Progenitor cell of endocrine pancreas (in vitro differentiated cells): Measurements from ENCODE around the gene TXN2. TPM values are rescaled to one million over a fixed set of nuclear protein-coding genes. Genes with fewer than 3 reads are reported as not detected.

Experiments used
- DNase-seq: peaks from one replicate; pipeline ENCODE4 v3.0.0; 2021; ENCODE audit warnings: low spot score; ENCODE audit not compliant: unreplicated experiment
- H3K27ac Mint-ChIP-seq: 2 replicates; pipeline ENCODE4 v1.8.0; 2021; ENCODE audit warnings: mild to moderate bottlenecking, moderate library complexity, mixed read lengths
- H3K27me3 Mint-ChIP-seq: 2 replicates; pipeline ENCODE4 v1.8.0; 2021; ENCODE audit warnings: mixed read lengths
- H3K36me3 Mint-ChIP-seq: 2 replicates; pipeline ENCODE4 v1.8.0; 2022; ENCODE audit warnings: mixed read lengths; ENCODE audit not compliant: insufficient read depth
- H3K4me1 Mint-ChIP-seq: 2 replicates; pipeline ENCODE4 v1.8.0; 2021; ENCODE audit warnings: low read depth, mixed read lengths
- H3K4me3 Mint-ChIP-seq: 2 replicates; pipeline ENCODE4 v1.8.0; 2021; ENCODE audit warnings: low read depth, mild to moderate bottlenecking, moderate library complexity, mixed read lengths
- H3K9me3 Mint-ChIP-seq: 2 replicates; pipeline ENCODE4 v1.8.0; 2021; ENCODE audit warnings: low read depth, mixed read lengths
- CTCF ChIP-seq: fragments of 200-600 bp; sonication (generic); IDR thresholded peaks from one replicate; pipeline ENCODE4 v1.5.0; 2021; ENCODE audit warnings: antibody characterized with exemption, mild to moderate bottlenecking; ENCODE audit not compliant: unreplicated experiment
- total RNA-seq: library from RNA; stranded (reverse); gene quantifications from 2 replicates; pipeline ENCODE4 v1.2.1, GENCODE V29; 2021

TXN2 gene
- total RNA-seq, 1 donor from 2014 or later, result 59.6 TPM

GRCh38 chr22:36470162-36470993 lies 11.1 kb downstream of the TXN2 start:
- H3K27me3 Mint-ChIP-seq, result no peaks in the 10 kb centered on the region
- no peaks in the 10 kb centered on the region for H3K9me3 Mint-ChIP-seq
- peak; percentile 94 for TF ChIP-seq CTCF
- peaks cover 2% of the 10 kb centered on the region for H3K36me3 Mint-ChIP-seq
- no peak overlapping the region for H3K4me3 Mint-ChIP-seq
- peak; percentile 69 for DNase-seq
- H3K4me1 Mint-ChIP-seq, result no peaks in the 10 kb centered on the region
- H3K27ac Mint-ChIP-seq, result peak overlapping the region; percentile 79

GRCh38 chr22:36469094-36469710 lies 12.2 kb downstream of the TXN2 start:
- Mint-ChIP-seq H3K4me3 (no peak overlapping the region), H3K9me3 (no peaks in the 10 kb centered on the region), H3K27me3 (no peaks in the 10 kb centered on the region), H3K4me1 (no peaks in the 10 kb centered on the region), H3K27ac (peak overlapping the region; percentile 29), H3K36me3 (no peaks in the 10 kb centered on the region)
- no peak for TF ChIP-seq CTCF
- no peak for DNase-seq

- no peaks in the 10 kb centered on the region for H3K9me3 Mint-ChIP-seq
- H3K27me3 Mint-ChIP-seq, result no peaks in the 10 kb centered on the region
- no peaks in the 10 kb centered on the region for H3K36me3 Mint-ChIP-seq
- no peak overlapping the region for H3K27ac Mint-ChIP-seq
- DNase-seq, result no peak
- no peak for TF ChIP-seq CTCF
- no peaks in the 10 kb centered on the region for H3K4me1 Mint-ChIP-seq
- H3K4me3 Mint-ChIP-seq, result no peak overlapping the region
Measured at GRCh38 chr22:36467946-36468345, 13.5 kb downstream of the TXN2 start.

- Mint-ChIP-seq H3K36me3 (no peaks in the 10 kb centered on the region), H3K27ac (peak overlapping the region; percentile 49), H3K9me3 (no peaks in the 10 kb centered on the region), H3K4me1 (peaks cover 3% of the 10 kb centered on the region), H3K4me3 (no peak overlapping the region), H3K27me3 (no peaks in the 10 kb centered on the region)
- no peak for DNase-seq
- TF ChIP-seq CTCF, result no peak
Measured at GRCh38 chr22:36467042-36467810, 14.2 kb downstream of the TXN2 start.

GRCh38 chr22:36466258-36466657 lies 15.2 kb downstream of the TXN2 start:
- Mint-ChIP-seq H3K4me1 (peaks cover 7% of the 10 kb centered on the region), H3K27ac (peak overlapping the region; percentile 65), H3K36me3 (no peaks in the 10 kb centered on the region), H3K27me3 (no peaks in the 10 kb centered on the region), H3K4me3 (no peak overlapping the region), H3K9me3 (no peaks in the 10 kb centered on the region)
- no peak for TF ChIP-seq CTCF
- no peak for DNase-seq
